ENCODE results near the gene PXK. TPM values are rescaled to one million over a fixed set of nuclear protein-coding genes. Genes with fewer than 3 reads are reported as not detected.

Gene PXK
- total and polyA plus RNA-seq, 12 donors: 5.6 to 40.5 (median 25.3) TPM

GRCh38 chr3:58394339-58394738, 61.6 kb downstream of the PXK start:
- Histone ChIP-seq H3K27ac (no peak overlapping the region), H3K36me3 (replicated peaks in 1 of 2) (peaks cover 0 to 37% of the 10 kb centered on the region in 2 donors), H3K4me3 (no peak overlapping the region), H3K4me1 (replicated peaks in 1 of 2) (peaks cover 11 to 22% of the 10 kb centered on the region in 2 donors), H3K27me3 (no peaks in the 10 kb centered on the region), H3K9me3 (replicated peaks in 1 of 3) (no peaks in the 10 kb centered on the region)
- intact Hi-C loops (cut with DNase I): no loop called here
- TF ChIP-seq CTCF (IDR thresholded peaks at IDR 0.05) (no peak), POLR2A (IDR thresholded peaks at IDR 0.05) (no peak)
- no peak for DNase-seq

GRCh38 chr3:58398669-58399333, 66.1 kb downstream of the PXK start:
- Histone ChIP-seq H3K9me3 (replicated peaks in 1 of 3) (no peaks in the 10 kb centered on the region), H3K27ac (no peak overlapping the region), H3K36me3 (replicated peaks in 1 of 2) (peaks cover 0 to 53% of the 10 kb centered on the region in 2 donors), H3K27me3 (no peaks in the 10 kb centered on the region), H3K4me3 (no peak overlapping the region), H3K4me1 (replicated peaks in 1 of 2) (no peaks in the 10 kb centered on the region)
- TF ChIP-seq POLR2A (IDR thresholded peaks at IDR 0.05) (no peak), CTCF (IDR thresholded peaks at IDR 0.05) (no peak)
- intact Hi-C loops (cut with DNase I): no loop called here
- WGBS, 4 donors: 91 to 96% (median 94%) methylated on average over 8 to 9 of the region's 9 CpGs
- DNase-seq: no peak

- Histone ChIP-seq H3K27me3 (no peaks in the 10 kb centered on the region), H3K4me3 (no peak overlapping the region), H3K4me1 (replicated peaks in 1 of 2) (no peaks in the 10 kb centered on the region), H3K9me3 (replicated peaks in 1 of 3) (no peaks in the 10 kb centered on the region), H3K27ac (no peak overlapping the region), H3K36me3 (replicated peaks in 1 of 2) (peaks cover 0 to 23% of the 10 kb centered on the region in 2 donors)
- 91 to 95% (median 93%) methylated on average over 6 of the region's 6 CpGs for WGBS, 4 donors
- TF ChIP-seq CTCF (IDR thresholded peaks at IDR 0.05): no peak
- no peak for TF ChIP-seq POLR2A (IDR thresholded peaks at IDR 0.05)
- intact Hi-C loops (cut with DNase I): no loop called here
- no peak for DNase-seq
Observed at GRCh38 chr3:58403513-58404109, 70.9 kb downstream of the PXK start.

GRCh38 chr3:58404396-58404795, 71.7 kb downstream of the PXK start:
- Histone ChIP-seq H3K27me3 (no peaks in the 10 kb centered on the region), H3K9me3 (replicated peaks in 1 of 3) (no peaks in the 10 kb centered on the region), H3K4me1 (replicated peaks in 1 of 2) (no peaks in the 10 kb centered on the region), H3K27ac (peak overlapping the region in 1 of 5 donors; percentile 18), H3K4me3 (no peak overlapping the region), H3K36me3 (replicated peaks in 1 of 2) (peaks cover 0 to 23% of the 10 kb centered on the region in 2 donors)
- TF ChIP-seq POLR2A (IDR thresholded peaks at IDR 0.05): no peak
- TF ChIP-seq CTCF (IDR thresholded peaks at IDR 0.05): no peak
- DNase-seq: peak in 1 of 7 donors; percentile 27
- WGBS, 4 donors: 75 to 91% (median 81%) methylated on average over 4 of the region's 4 CpGs
- intact Hi-C loops (cut with DNase I): no loop called here
